ENCODE data around the gene BRAF. TPM values are rescaled to one million over a fixed set of nuclear protein-coding genes. Genes with fewer than 3 reads are reported as not detected.
"Not testable (repeated sequence)": the region's sequence is repeated elsewhere in the genome, so short reads cannot be mapped to it uniquely, and the experiment has no call there.

BRAF gene
- total and polyA plus RNA-seq, 2 of the 8 experiments (the other 6 are each of a cell fraction or from before 2014, with no cell fraction given) = 11.4 to 32.6 TPM

DNA sequence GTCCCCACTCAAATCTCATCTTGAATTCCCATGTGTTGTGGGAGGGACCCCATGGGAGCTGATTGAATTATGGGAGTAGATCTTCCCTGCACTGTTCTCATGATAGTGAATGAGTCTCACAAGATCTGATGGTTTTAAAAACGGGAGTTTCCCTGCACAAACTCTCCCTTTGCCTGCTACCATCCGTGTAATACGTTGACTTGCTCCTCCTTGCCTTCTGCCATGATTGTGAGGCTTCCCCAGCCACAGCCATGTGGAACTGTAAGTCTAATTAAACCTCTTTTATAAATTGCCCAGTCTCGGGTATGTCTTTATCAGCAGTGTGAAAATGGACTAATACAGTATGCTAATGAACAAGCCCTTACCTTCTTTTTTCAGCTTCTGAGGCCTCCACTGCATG lies 3.2 kb upstream of the BRAF start:
- FAIRE-seq = not testable (repeated sequence)

More for the DNA sequence above, 3.2 kb upstream of the BRAF start:
- DNase-seq (ENCODE audit: low read depth in 1 of 2, low spot score in 2 of 2); H3K23ac ChIP-seq (ENCODE audit: insufficient read length); H2BK15ac ChIP-seq (ENCODE audit: low read length); H3K9me3 ChIP-seq (ENCODE audit: insufficient read depth in 2 of 2, low read depth in 1 of 2, low read length in 1 of 2); H3K79me1 ChIP-seq (ENCODE audit: low read depth, low read length); H3K36me3 ChIP-seq (ENCODE audit: control insufficient read depth in 2 of 4, insufficient read depth in 4 of 4, low read length in 3 of 4); H2BK12ac ChIP-seq (ENCODE audit: low read depth, low read length); H3K14ac ChIP-seq (ENCODE audit: insufficient read length); H4K20me1 ChIP-seq (replicated peaks in 1 of 2; ENCODE audit: control insufficient read depth in 1 of 2, insufficient read depth in 2 of 2, low read length in 2 of 2); H3K27ac ChIP-seq (ENCODE audit: low read depth, low read length); H4K8ac ChIP-seq (ENCODE audit: extremely low read depth, insufficient read depth, low read length); H2BK5ac ChIP-seq (ENCODE audit: low read depth, low read length); H4K5ac ChIP-seq (ENCODE audit: insufficient read length, low read depth, low read length); H2BK120ac ChIP-seq (replicated peaks; ENCODE audit: low read depth, low read length); H4K91ac ChIP-seq (replicated peaks; ENCODE audit: insufficient read length, low read length); H2AK5ac ChIP-seq (ENCODE audit: low read depth, low read length); POLR2A ChIA-PET (ENCODE audit: partially characterized antibody); H3K4ac ChIP-seq (replicated peaks; ENCODE audit: insufficient read length, low read depth, low read length); H2BK20ac ChIP-seq (ENCODE audit: low read length); H3K18ac ChIP-seq (ENCODE audit: extremely low read depth, low read length); H3K4me1 ChIP-seq (replicated peaks in 1 of 4; ENCODE audit: control insufficient read depth in 3 of 4, insufficient read depth in 4 of 4, low read length in 3 of 4); H2AFZ ChIP-seq (ENCODE audit: low read length); H3K56ac ChIP-seq (replicated peaks; ENCODE audit: insufficient read length, low read depth, low read length); H3K4me3 ChIP-seq (ENCODE audit: extremely low read depth in 1 of 4, insufficient read depth in 2 of 4, low read depth in 3 of 4, low read length in 4 of 4); H3K27me3 ChIP-seq (replicated peaks in 1 of 4; ENCODE audit: control insufficient read depth in 3 of 4, extremely low read depth in 1 of 4, insufficient read depth in 3 of 4, low read length in 3 of 4); H3K9ac ChIP-seq (replicated peaks in 1 of 4; ENCODE audit: extremely low read depth in 1 of 4, low read depth in 3 of 4, low read length in 3 of 4); H3K4me2 ChIP-seq (ENCODE audit: insufficient read depth in 1 of 2, low read depth in 2 of 2, low read length in 2 of 2); H3K23me2 ChIP-seq (ENCODE audit: low read depth, low read length): not testable (repeated sequence)
- H3K79me2 ChIP-seq (ENCODE audit: control insufficient read depth in 1 of 2, insufficient read depth in 2 of 2, low read length in 2 of 2) = peaks cover 4 to 11% of the 10 kb centered on the region in 2 experiments
- CTCF ChIA-PET (ENCODE audit: partially characterized antibody) = interaction anchor here (0.9 to 1.3 kb wide), 3 partner anchors 117 to 253 kb away, joined by 3 read pairs; no protein-coding TSS in a partner anchor
- WGBS, 2 experiments (ENCODE audit: extremely low coverage in 1 of 2, insufficient coverage in 1 of 2, insufficient read length in 1 of 2, insufficient replicate concordance in 2 of 2, low coverage in 1 of 2, low lambda C conversion rate in 2 of 2, missing lambda C conversion rate in 1 of 2) = 86% methylated on average over 4 of the region's 4 CpGs; no CpG with 5 or more reads in 1 of the 2 experiments
